ENCODE data around the gene REX1BD. TPM values are rescaled to one million over a fixed set of nuclear protein-coding genes. Genes with fewer than 3 reads are reported as not detected.

The REX1BD gene
- total and polyA plus RNA-seq, 2 of the 13 experiments (the other 11 are each of a cell fraction or from before 2014, with no cell fraction given): 7.5 to 25.4 TPM

GRCh38 chr19:18596752-18597157, 8.2 kb downstream of the REX1BD start:
- DNase-seq (ENCODE audit: low spot score) (peak; percentile 41), FAIRE-seq (no peak), ATAC-seq (peak; percentile 65)
- no TSS peak for BruUV-seq (replicated peaks)
- Histone ChIP-seq H3K79me2 (ENCODE audit: insufficient read depth, low read length) (peaks cover 5% of the 10 kb centered on the region), H3K9me3 (ENCODE audit: low read length) (no peaks in the 10 kb centered on the region), H3K4me1 (ENCODE audit: insufficient read depth, low read length) (no peaks in the 10 kb centered on the region), H2AFZ (ENCODE audit: low read length) (no peak overlapping the region), H4K20me1 (ENCODE audit: insufficient read depth, low read length) (peaks cover 4% of the 10 kb centered on the region; the same call in 1 of the 2 replicates), H3K4me3 (replicated peaks in 1 of 3; ENCODE audit: insufficient read depth in 1 of 3, low read depth in 2 of 3, low read length in 3 of 3) (no peak overlapping the region), H3K9ac (ENCODE audit: insufficient read depth, low read depth, low read length) (no peak overlapping the region), H3K36me3 (replicated peaks in 1 of 2; ENCODE audit: control insufficient read depth in 1 of 2, insufficient read depth in 2 of 2, low read length in 2 of 2) (peaks cover 17 to 53% of the 10 kb centered on the region in 2 experiments; a peak in 4 of 5 replicates), H3K4me2 (ENCODE audit: low read depth, low read length) (no peak overlapping the region), H3K27me3 (ENCODE audit: control insufficient read depth in 1 of 2, insufficient read depth in 2 of 2, low read length in 2 of 2) (no peaks in the 10 kb centered on the region), H3K27ac (ENCODE audit: extremely low read length, insufficient read depth, low read length) (no peak overlapping the region)
- 86% methylated on average over 21 of the region's 21 CpGs for WGBS (ENCODE audit: low lambda C conversion rate)
- intact Hi-C loops (cut with micrococcal nuclease; ENCODE audit: unreplicated experiment) (no loop called here), in situ Hi-C loops (cut with HindIII; ENCODE audit: extremely low pct_ligation_motif_present, low pct_unique_long_range_greater_than_20kb) (no loop called here)
- POLR2A ChIA-PET: no interaction called here
- CTCF ChIA-PET (ENCODE audit: low intra/inter-chr PET ratio, low total read pairs): no interaction called here
- no peak for TF ChIP-seq ZNF296 (CRISPR knock-in tag; conservative IDR thresholded peaks at IDR 0.05)
- no peak for TF ChIP-seq ZNF263 (CRISPR knock-in tag; IDR thresholded peaks at IDR 0.05)
- 0 out of 2 replicates have a peak, but pooled peaks have one; percentile 9 for TF ChIP-seq POLR2G (IDR thresholded peaks at IDR 0.05; ENCODE audit: low read depth, low read length)
- TF ChIP-seq ZNF687 (CRISPR knock-in tag; IDR thresholded peaks at IDR 0.05): no peak; the same call in 1 of the 2 replicates
- no peak for TF ChIP-seq MLXIP (CRISPR knock-in tag; IDR thresholded peaks at IDR 0.05; ENCODE audit: borderline replicate concordance)
- no peak for TF ChIP-seq THAP7 (CRISPR knock-in tag; IDR thresholded peaks at IDR 0.05)
- no peak for TF ChIP-seq ZNF30 (CRISPR knock-in tag; IDR thresholded peaks at IDR 0.05)
- TF ChIP-seq HOXA3 (CRISPR knock-in tag; IDR thresholded peaks at IDR 0.05): no peak
- no peak for TF ChIP-seq ZNF580 (CRISPR knock-in tag; IDR thresholded peaks at IDR 0.05; ENCODE audit: borderline replicate concordance, low read depth)
- TF ChIP-seq ZKSCAN1 (IDR thresholded peaks at IDR 0.05; ENCODE audit: low read length): no peak
- TF ChIP-seq SCMH1 (CRISPR knock-in tag; IDR thresholded peaks at IDR 0.05; ENCODE audit: borderline replicate concordance): no peak
- TF ChIP-seq MLLT10 (CRISPR knock-in tag; IDR thresholded peaks at IDR 0.05): no peak
- peak; percentile 97 for TF ChIP-seq ZBTB33 (CRISPR knock-in tag; IDR thresholded peaks at IDR 0.05)
- no peak for TF ChIP-seq SRSF9 (IDR thresholded peaks at IDR 0.05; ENCODE audit: borderline replicate concordance, insufficient read depth, low read depth, low read length, poor library complexity, severe bottlenecking)
- no peak for TF ChIP-seq RARG (CRISPR knock-in tag; IDR thresholded peaks at IDR 0.05; ENCODE audit: low read depth)
